ENCODE data around the gene NSUN5.

DNA sequence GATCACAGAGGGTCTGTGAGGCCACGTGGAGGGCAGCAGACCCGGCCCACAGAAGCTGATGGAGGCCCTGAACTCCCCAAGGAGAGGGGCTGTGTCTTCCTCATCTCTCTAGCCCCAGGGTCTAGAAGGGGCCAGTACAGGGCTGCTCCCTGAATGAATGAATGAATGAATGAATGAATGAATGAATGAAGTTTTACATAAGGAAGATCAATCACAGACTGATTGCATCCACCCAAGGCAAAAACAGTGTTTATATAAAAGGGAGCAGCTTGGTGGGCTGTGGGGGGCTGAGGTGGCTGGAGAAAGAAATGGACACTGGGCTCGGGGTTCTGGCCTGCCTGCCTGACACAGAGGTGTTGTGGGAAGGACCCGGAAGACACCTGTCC lies 4.9 kb upstream of the NSUN5 start:
- TF ChIP-seq, protein P1, sequence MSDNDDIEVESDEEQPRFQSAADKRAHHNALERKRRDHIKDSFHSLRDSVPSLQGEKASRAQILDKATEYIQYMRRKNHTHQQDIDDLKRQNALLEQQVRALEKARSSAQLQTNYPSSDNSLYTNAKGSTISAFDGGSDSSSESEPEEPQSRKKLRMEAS (IDR thresholded peaks at IDR 0.05; ENCODE audit: insufficient read depth, insufficient read length), result no peak
- TF ChIP-seq, protein P2, sequence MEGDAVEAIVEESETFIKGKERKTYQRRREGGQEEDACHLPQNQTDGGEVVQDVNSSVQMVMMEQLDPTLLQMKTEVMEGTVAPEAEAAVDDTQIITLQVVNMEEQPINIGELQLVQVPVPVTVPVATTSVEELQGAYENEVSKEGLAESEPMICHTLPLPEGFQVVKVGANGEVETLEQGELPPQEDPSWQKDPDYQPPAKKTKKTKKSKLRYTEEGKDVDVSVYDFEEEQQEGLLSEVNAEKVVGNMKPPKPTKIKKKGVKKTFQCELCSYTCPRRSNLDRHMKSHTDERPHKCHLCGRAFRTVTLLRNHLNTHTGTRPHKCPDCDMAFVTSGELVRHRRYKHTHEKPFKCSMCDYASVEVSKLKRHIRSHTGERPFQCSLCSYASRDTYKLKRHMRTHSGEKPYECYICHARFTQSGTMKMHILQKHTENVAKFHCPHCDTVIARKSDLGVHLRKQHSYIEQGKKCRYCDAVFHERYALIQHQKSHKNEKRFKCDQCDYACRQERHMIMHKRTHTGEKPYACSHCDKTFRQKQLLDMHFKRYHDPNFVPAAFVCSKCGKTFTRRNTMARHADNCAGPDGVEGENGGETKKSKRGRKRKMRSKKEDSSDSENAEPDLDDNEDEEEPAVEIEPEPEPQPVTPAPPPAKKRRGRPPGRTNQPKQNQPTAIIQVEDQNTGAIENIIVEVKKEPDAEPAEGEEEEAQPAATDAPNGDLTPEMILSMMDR (IDR thresholded peaks at IDR 0.05; ENCODE audit: extremely low read depth in 1 of 2, insufficient read depth in 1 of 2, low read depth in 1 of 2, low read length in 2 of 2), result no peak
- TF ChIP-seq POLR2A (IDR thresholded peaks at IDR 0.05; ENCODE audit: low read depth, low read length), result no peak
